GM12892 (cell line): Measurements from ENCODE around the gene TCTN3.
"Not testable (repeated sequence)": the region's sequence is repeated elsewhere in the genome, so short reads cannot be mapped to it uniquely, and the experiment has no call there.

Experiments used
- DNase-seq: peaks from one replicate; pipeline ENCODE4 v3.0.0; 2011; ENCODE audit not compliant: insufficient read length
- FAIRE-seq: peaks from 2 replicates; lab custom pipeline; 2011; peaks lifted over from hg19 to GRCh38; lab: Jason Lieb, UNC
- POLR2A ChIP-seq: IDR thresholded peaks from 2 replicates; pipeline ENCODE4 v1.6.1; 2011; ENCODE audit warnings: low read depth, low read length, control low read depth
- POLR2AphosphoS5 ChIP-seq: IDR thresholded peaks from 2 replicates; pipeline ENCODE4 v1.6.1; 2011; ENCODE audit warnings: low read depth, low read length, control low read depth
- TAF1 ChIP-seq: IDR thresholded peaks from 2 replicates; pipeline ENCODE4 v1.6.1; 2011; ENCODE audit warnings: low read depth, mild to moderate bottlenecking, control low read depth, low read length, borderline replicate concordance

The TCTN3 gene

DNA sequence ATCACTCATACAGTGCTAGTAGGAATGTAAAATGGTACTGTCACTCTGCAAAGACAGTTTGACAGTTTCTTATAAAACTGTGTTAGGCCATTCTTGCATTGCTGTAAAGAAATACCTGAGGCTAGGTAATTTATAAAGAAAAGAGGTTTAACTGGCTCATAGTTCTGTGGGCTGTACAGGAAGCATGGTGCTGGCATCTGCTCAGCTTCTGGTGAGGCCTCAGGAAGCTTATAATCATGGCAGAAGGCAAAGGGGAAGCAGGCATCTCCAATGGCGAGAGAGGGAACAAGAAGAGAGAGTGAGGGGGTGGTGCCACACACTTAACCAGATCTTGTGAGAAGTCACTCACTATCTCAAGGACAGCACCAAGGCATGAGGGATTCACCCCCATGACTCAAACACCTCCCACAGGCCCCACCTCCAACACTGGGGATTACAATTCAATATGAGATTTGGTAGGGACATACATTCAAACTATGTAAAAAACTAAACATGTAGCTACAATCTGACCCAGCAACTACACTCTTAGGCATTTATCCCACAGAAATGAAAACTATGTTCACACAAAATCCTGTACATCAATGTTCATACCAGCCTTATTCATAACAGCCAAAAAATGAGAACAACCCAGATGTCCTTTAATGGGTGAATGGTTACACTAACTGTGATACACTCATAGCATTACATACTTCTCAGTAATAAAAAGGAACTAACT is 42.2 kb downstream of the TCTN3 start:
- DNase-seq (no peak), FAIRE-seq (no peak)
- TF ChIP-seq POLR2AphosphoS5 (no peak), TAF1 (no peak), POLR2A (no peak)

DNA sequence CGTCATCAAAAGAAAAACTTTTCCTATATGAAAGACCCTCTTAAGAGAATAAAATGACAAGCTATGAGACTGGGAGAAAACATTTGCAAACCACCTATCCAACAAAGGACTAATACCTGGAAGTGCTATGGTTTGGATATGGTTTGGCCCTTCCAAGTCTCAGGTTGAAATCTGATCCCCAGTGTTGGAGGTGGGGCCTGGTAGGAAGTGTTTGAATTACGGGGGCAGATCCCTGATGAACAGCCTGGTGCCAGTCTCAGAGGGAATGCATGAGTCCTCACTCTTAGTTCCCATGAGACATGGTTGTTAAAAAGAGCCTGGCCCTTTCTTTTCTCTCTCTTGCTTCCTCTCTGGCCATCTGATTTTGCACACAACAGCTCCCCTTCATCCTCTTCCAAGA is 43.5 kb downstream of the TCTN3 start:
- FAIRE-seq, result no peak
- no peak for DNase-seq
- no peak for TF ChIP-seq POLR2AphosphoS5
- TF ChIP-seq TAF1, result no peak
- no peak for TF ChIP-seq POLR2A

DNA sequence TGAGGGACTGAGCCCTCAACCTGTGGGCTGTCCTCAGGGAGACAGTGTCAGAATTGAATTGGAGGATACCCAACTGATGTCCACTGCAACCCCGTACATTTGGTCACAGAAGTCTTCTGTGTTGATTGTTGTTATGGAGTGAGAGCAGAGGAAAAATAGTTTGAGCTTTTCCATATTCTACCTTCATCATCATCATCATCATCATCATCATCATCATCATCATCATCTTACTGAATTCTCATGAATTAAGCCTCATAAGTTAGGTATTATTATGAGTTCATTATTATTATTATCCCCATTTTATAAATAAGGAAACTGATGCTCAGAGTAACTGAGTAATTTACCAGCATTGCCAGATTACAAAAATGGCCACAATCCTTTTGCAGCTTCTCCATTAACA is 45.6 kb downstream of the TCTN3 start:
- no peak for DNase-seq
- FAIRE-seq, result no peak
- no peak for TF ChIP-seq POLR2AphosphoS5
- TF ChIP-seq POLR2A, result no peak
- TF ChIP-seq TAF1, result no peak

DNA sequence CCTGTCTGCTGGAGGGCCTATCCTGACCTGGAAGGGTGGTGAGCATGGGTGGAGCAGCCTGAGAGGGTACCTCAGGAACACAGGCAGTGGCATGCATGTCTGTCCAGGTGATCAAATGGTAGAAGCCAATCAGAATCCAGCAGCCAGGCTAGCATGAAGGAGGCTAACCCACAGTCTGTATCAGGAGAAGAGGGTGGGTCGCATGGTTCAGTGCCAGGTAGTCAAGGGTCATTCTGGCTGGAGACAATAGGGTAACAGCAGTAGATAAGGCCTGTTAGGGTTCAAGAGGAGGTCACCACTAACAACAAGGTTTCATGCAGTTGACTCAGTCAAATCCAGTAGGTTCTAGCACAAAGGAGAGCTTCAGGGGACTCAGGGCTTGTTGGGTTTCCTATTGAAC is 47.6 kb downstream of the TCTN3 start:
- DNase-seq, result no peak
- FAIRE-seq, result no peak
- no peak for TF ChIP-seq POLR2AphosphoS5
- TF ChIP-seq TAF1, result no peak
- TF ChIP-seq POLR2A, result no peak

DNA sequence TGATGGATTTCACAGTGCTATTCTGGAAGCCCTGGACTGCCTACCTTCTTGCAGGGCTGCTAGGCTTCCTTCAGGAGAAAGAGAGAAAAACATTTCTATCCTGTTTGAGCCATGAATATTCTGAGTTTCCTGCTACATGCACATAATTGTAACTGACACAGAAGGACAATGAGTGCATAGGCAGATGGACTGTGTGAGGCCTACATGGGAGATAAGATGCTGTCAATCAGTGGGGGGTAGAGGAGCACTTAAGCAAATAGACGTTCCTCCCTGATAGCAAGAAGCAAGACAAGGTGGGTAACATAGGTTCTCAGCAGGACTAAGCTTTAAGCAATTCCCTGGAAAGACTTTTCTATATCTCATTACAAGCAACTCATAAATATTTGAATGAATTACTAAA is 48.8 kb downstream of the TCTN3 start:
- DNase-seq (no peak), FAIRE-seq (no peak)
- TF ChIP-seq TAF1 (no peak), POLR2AphosphoS5 (no peak), POLR2A (no peak)

DNA sequence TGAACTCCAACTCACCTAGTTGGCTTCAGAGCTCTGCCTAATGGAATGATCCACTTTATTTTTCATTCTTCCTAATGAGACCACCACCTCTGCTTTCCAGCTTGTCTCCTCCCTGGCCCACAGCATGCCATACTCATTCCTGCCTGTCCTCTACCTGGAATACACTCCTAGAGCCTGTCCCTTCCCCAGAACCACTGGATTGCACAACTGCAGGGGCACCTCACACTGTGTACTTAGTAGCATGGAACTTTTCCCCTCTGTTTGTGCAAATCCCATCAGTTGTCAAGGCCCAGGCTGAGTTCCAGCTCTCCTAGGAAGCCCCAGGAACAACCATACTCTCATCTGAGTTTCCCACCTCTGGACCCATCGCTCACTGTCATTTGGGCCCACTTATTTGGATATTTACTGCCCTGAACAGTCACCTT is 52.8 kb downstream of the TCTN3 start:
- no peak for FAIRE-seq
- DNase-seq, result no peak
- no peak for TF ChIP-seq POLR2AphosphoS5
- TF ChIP-seq POLR2A, result no peak
- TF ChIP-seq TAF1, result no peak

DNA sequence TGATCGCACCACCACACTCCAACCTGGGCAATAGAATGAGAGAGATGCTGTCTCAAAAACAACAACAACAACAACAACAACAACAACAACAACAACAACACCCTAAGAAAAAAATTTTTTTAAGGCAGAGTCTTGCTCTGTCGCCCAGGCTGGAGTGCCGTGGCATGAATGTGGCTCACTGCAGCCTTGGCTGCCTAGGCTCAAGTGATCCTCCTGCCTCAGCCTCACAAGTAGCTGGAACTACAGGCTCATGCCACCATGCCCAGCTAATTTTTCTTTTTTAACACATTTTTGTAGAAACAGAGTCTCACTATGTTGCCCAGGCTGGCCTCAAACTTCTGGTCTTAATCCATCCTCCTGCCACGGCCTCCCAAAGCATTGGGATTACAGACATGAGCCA is 55.8 kb downstream of the TCTN3 start:
- TF ChIP-seq POLR2A (no peak), POLR2AphosphoS5 (no peak), TAF1 (no peak)
- DNase-seq, result no peak
- FAIRE-seq, result no peak

DNA sequence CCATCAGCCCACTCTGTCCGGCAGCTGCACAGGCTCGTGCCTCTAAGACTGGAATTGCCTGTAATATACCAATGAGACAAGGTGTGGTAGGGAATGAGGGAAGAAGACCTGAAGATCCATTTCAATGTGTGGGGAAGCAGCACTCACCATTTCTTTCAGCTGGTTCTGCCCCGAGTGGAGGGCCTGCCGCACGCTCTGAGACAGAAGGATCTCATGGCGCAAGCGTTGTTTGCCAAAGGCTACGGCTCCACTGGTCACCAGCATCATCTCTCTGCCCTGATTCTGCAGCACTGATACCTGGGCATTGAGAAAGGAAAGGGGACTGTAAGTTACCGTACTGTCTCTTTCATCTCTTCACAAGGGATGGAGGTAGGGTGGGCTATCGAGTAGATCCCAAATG is 56.6 kb downstream of the TCTN3 start:
- no peak for DNase-seq
- TF ChIP-seq TAF1, result no peak
- TF ChIP-seq POLR2A, result no peak
- TF ChIP-seq POLR2AphosphoS5, result no peak
- FAIRE-seq, result no peak

DNA sequence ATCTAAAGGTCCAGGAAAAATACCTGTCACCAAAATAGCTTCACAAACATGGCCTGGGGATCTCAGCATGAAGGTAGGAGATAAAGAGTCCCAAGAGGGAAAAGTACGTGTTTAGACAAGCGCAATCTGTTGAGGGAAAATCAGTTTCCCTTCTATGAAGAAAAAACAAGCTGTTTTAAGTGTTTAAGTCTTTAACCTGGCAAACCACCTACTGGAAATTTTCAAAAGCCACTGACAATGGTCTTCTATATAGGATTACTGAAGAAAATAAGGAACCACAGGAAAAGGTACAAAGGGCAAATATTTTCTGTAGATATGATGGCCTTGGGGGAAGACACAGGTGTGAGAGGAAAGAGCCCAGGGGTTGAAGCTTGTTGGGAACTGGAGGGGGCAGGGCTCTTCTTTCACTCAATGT is 58.4 kb downstream of the TCTN3 start:
- DNase-seq (no peak), FAIRE-seq (no peak)
- no peak for TF ChIP-seq TAF1
- no peak for TF ChIP-seq POLR2AphosphoS5
- no peak for TF ChIP-seq POLR2A

DNA sequence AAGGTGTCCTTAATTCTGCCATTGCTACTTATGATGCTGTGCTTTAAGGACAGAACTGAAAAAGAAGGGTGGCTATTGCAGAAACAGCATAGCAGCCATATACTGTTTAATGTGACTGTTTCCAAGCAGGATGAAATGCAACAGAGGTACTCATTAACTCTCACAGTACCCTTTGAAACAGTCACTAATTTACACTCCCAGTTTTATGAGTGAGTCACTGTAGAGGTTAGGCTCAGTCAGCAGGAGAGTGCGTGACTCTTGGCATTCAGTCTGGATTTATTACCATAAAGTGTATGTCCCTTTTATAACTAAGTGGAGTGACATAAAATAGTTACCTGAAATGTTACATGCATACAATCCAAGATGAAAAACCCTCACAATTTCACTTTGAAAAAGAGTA is 64.9 kb downstream of the TCTN3 start:
- TF ChIP-seq POLR2A, result no peak
- no peak for TF ChIP-seq TAF1
- DNase-seq (no peak), FAIRE-seq (peak; percentile 33)

DNA sequence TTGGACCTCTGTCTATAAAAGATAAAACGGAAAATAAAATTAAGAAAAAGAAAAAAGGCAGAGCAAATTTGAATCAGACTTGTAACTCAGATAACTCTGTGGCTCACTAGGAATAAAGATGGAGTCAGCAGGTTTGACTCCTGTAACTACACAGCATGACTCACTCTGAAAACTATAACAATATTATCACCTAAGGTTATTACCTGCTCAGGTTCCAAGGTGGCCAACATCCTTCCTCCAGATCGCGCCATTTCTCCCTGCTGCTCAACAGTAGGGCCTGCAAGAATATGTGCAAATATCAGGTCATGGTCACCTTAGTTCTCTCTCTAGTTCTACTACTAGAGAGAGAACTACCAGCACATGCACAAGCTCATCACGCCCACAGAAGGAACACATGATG is 67.2 kb downstream of the TCTN3 start:
- TF ChIP-seq TAF1 (no peak), POLR2AphosphoS5 (no peak), POLR2A (no peak)
- no peak for FAIRE-seq
- DNase-seq, result no peak

DNA sequence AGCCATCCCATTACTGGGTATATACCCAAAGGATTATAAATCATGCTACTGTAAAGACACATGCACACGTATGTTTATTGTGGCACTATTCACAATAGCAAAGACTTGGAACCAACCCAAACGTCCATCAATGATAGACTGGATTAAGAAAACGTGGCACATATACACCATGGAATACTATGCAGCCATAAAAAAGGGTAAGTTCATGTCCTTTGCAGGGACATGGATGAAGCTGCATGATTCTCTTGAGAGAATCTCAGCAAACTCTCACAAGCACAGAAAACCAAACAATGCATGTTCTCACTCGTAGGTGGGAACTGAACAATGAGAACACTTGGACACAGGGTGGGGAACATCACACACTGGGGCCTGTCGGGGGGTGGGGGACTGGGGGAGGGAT is 73.3 kb downstream of the TCTN3 start:
- DNase-seq, FAIRE-seq: not testable (repeated sequence)
